Measurements from ENCODE around the gene CDK14.

Gene CDK14

DNA sequence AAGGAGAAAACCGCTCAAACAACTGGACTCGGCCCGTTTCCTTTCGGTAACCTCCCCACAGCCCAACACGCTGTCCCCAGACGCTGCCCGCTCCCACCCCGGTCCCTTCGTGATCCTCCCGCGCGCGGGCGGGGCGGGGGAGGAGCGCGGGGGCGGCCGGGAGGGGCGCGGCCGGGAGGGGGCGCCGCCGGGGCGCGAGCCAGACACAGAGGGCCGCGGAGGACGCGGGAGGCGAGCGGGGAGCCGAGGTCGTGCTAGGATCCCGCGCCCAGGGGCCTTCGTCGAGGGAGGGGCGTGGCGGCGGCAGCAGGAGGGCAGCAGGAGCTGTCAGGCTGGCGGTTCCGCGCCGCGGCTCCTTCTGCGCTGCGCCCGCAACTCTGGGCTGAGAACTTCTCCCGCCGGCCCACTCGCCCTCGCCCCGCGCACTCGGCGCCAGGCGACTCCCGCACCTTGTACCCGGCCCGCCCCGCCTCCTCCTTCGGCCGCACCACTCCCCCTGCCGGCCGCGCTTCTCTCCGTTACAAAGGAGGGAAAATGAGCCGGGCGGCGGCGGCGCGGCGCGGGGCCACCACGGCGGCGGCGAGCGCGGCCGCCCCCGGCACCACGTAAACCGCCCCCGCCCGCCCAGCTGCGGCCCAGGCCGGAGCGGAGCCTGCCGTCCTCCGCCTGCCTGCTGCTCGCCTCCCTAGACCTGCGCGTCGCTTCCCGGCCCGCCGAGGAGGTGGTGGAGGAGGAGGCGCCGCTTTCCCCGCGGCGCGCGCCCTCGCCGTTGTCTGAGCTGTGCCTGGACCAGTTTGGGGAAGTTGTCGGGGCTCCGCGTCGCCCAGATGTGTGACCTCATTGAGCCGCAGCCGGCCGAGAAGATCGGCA lies at the start of gene CDK14:
TSS of gene CDK14 (plus strand) at position 521 of the 870 bp plus-strand sequence. CDS start at position 828, 307 bp downstream.
- no peak for DNase-seq (ENCODE audit: low spot score)

GRCh38 chr7:90551036-90551435 lies 45.1 kb upstream of the CDK14 start:
- DNase-seq (ENCODE audit: low spot score) = no peak

GRCh38 chr7:90552521-90552920 lies 43.6 kb upstream of the CDK14 start:
- DNase-seq (ENCODE audit: low spot score) = peak; percentile 17

DNA sequence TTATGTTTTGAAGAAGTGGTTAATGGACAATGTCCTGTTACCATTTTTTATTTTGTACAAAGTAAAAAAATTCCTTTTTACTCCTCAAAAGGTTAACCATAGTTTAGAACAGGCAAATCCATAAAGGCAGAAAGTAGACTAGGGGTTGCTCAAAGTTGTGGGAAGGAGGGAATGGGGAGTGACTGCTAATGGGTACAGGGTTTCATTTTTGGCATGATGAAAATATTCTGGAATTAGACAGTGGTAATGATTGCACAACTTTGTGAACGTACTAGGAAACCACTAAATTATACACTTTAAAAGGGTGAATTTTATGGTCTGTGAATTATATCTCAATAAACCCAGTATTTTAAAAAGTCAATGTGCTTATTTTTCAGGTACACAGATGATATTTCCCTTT lies 35.4 kb upstream of the CDK14 start:
- DNase-seq (ENCODE audit: low spot score) = no peak

- no peak for DNase-seq (ENCODE audit: low spot score)
Measured at GRCh38 chr7:90563286-90563685, 32.8 kb upstream of the CDK14 start.

DNA sequence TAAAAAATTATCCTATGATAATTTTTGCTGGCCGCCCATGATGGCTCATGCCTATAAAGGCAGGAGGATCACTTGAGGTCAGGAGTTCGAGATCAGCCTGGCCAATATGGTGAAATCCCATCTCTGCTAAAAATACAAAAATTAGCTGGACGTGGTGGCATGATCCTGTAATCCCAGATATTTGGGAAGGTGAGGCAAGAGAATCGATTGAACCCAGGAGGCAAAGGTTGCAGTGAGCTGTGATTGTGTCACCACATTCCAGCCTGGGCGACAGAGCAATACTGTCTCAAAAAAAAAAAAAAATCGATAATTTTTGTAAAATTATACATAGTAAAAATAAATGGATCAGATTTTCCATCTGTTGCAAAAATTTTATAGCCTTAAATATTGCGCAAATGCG lies 31.7 kb upstream of the CDK14 start:
- no peak for DNase-seq (ENCODE audit: low spot score)

- DNase-seq (ENCODE audit: low spot score) = no peak
Measured at GRCh38 chr7:90568213-90568612, 27.9 kb upstream of the CDK14 start.

DNA sequence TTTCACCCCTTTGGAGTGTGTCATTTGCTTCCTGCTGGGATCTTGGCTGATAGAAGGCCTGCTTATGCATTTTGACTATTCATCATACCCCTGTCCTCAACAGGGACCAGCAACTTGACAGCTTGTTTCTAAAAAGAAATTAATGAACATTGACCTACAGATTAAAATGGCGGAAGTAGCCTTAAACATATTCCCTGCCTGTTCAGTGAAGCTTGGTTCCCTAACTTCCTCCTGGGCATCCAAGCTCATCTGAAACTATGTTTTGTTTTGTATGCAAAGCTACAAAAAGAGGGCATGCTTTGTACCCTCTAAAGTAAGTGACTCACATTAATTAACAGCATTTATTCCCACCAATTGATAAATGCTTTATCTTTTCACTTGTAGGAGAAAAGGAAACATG lies 26.8 kb upstream of the CDK14 start:
- DNase-seq (ENCODE audit: low spot score) = no peak

GRCh38 chr7:90570373-90570959 lies 25.7 kb upstream of the CDK14 start:
- no peak for DNase-seq (ENCODE audit: low spot score)

GRCh38 chr7:90574146-90574819 lies 21.8 kb upstream of the CDK14 start:
- DNase-seq (ENCODE audit: low spot score) = no peak

GRCh38 chr7:90574820-90575187 lies 21.3 kb upstream of the CDK14 start:
- DNase-seq (ENCODE audit: low spot score) = no peak

DNA sequence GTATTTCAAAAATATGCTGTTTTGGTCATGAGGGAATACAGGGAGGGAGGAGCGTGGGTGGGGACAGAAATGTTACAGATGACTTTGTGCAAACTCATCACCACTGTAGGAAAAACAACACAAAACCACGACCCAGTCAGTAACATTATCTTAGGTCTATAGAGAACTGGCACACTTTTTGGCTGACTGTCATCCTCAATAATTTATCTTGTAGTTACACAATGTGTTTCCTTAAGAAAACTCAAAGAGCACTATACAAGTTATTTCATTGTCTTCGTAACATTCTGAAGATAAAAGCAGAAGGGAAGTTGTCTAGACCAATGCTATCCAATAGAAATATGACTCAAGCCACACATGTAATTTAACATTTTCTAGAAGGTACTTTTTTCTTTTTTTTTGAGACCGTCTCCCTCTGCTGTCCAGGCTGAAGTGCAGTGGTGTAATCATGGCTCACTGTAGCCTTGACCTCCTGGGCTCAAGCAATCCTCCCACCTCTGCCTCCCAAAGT lies 16.9 kb upstream of the CDK14 start:
- peak; percentile 86 for DNase-seq (ENCODE audit: low spot score)

DNA sequence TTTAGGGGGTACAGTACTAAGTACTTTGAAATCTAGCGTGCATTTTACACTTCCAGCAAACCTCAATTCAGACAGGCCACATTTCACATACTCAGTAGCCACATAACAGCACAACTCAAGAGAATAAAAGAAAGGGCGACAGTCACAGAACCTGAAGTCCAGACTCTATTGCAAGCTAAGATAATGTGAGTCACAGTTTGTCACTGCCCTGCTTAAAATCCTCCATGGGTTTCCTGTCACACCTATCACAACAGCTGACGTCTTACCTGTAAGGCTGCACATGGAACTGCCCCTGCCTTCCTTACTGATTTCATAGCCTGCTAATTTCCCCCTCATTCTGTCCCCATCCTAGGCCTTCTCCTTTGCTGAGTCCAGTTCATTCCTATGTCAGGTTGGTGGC lies 16.1 kb upstream of the CDK14 start:
- no peak for DNase-seq (ENCODE audit: low spot score)

- DNase-seq (ENCODE audit: low spot score) = peak; percentile 59
Measured at GRCh38 chr7:90582164-90582563, 14.0 kb upstream of the CDK14 start.

GRCh38 chr7:90584378-90584777 lies 11.7 kb upstream of the CDK14 start:
- DNase-seq (ENCODE audit: low spot score) = no peak

DNA sequence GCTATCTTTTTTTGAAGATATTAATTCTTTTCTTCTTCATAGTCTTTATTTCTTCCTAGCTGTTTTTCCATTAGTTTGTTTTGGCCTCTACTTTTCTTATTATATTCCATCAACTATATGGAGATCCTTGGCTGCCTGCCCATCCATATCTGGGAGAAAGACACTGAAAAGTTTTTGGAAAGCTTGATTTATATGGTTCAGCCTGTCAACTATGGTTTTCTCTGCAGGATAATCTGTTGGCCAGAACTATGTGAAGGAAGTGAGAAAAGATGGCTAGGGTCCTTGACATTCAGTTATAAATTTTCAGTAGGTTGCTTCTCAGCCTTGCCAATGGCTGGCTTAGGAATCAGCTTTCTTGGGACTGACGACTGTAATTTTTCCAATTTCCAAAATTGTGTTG lies 10.0 kb upstream of the CDK14 start:
- DNase-seq (ENCODE audit: low spot score) = no peak

DNA sequence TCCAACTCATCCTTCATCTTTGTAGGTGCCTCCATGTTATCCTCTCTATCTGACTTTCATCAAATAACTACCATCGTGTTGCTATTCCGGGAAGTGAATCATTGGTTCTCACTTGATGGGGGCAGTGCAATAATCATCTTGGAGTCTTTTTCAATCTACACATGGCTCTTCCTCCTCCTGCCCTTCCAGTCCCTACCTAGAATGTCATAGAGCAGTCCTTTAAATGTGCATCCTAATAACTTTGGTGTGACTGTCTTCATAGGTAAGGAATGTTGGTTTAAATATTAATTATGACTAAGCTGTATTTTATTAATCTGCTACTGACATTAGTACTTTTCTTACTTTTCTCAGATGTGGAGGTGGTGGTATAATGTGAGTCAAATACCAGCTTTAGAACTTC lies 8.4 kb upstream of the CDK14 start:
- no peak for DNase-seq (ENCODE audit: low spot score)

DNA sequence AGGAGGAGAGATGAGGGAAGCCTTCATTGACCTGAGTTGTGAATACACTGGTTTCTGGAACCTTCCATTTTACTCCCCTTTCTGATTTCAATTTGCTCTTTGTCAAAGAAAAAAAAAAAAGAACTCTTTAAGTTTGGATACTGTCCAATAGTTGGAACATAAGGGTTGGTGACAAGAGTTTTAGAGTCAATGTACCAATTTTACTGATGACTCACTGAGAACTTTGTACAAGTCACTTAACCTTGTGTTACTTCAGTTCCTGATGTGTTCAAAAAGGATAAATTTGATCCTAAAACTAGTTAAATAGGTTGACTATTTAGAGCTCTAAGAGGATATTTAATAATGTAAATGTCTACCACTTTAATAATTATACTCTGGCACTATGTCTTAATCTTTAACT lies 4.1 kb upstream of the CDK14 start:
- no peak for DNase-seq (ENCODE audit: low spot score)

- no peak for DNase-seq (ENCODE audit: low spot score)
Measured at GRCh38 chr7:90593205-90593604, 2.9 kb upstream of the CDK14 start.

- peak; percentile 98 for DNase-seq (ENCODE audit: low spot score)
Measured at GRCh38 chr7:90594751-90595317, 1.3 kb upstream of the CDK14 start.

DNA sequence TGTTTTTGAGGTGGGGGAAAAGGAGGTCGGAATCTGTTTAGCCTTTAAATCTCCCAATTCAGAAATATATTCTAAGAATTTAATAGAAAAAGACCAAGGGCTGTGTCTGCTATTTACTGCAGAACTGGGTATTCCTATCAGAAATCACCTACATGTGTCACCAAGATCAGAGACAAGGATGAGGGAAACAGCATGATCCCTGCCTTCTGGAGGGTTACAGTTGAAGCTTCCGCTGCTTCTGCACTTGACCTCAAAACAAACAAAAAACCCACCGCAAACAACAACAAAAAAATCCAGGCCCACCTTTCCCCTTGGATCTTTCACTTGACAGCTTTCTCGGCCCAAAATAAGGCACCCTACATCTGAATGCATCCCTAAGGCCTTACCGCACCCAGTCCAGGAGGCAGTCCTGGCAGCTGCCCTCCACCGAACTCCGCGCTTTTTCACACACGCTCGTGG lies 750 bp upstream of the CDK14 start:
- DNase-seq (ENCODE audit: low spot score) = no peak

All from kidney capillary endothelial cell (primary cell).